ENCODE results near the gene MED12.

Gene MED12

GRCh38 chrX:71107762-71108360, 10.5 kb upstream of the MED12 start:
- FAIRE-seq, result no peak

- no peak for FAIRE-seq
Observed at GRCh38 chrX:71109051-71109450, 9.3 kb upstream of the MED12 start.

- no peak for FAIRE-seq
Observed at GRCh38 chrX:71111141-71111843, 7.1 kb upstream of the MED12 start, which contains the start of gene IL2RG. IL2RG (minus strand) TSS chrX:71111577; CDS start chrX:71111539, 38 bp downstream.

- FAIRE-seq, result no peak
Observed at GRCh38 chrX:71111921-71112431, 6.4 kb upstream of the MED12 start.

- no peak for FAIRE-seq
Observed at GRCh38 chrX:71117358-71117757, 1.0 kb upstream of the MED12 start.

- no peak for FAIRE-seq
Observed at GRCh38 chrX:71118985-71119535, 664 bp downstream of the MED12 start.

- no peak for FAIRE-seq
Observed at GRCh38 chrX:71128166-71128833, 9.9 kb downstream of the MED12 start.

- no peak for FAIRE-seq
Observed at GRCh38 chrX:71128915-71129765, 10.7 kb downstream of the MED12 start.

GRCh38 chrX:71131510-71131909, 13.1 kb downstream of the MED12 start:
- FAIRE-seq, result no peak

- FAIRE-seq, result no peak
Observed at GRCh38 chrX:71140440-71140839, 22.0 kb downstream of the MED12 start.

- FAIRE-seq, result no peak
Observed at GRCh38 chrX:71143508-71143907, 25.1 kb downstream of the MED12 start.

- no peak for FAIRE-seq
Observed at GRCh38 chrX:71144651-71145050, 26.3 kb downstream of the MED12 start, which contains the start of gene NLGN3. NLGN3 (plus strand) TSS chrX:71144841; CDS start chrX:71147750, 2,909 bp downstream.

GRCh38 chrX:71147496-71148277, 29.3 kb downstream of the MED12 start:
- no peak for FAIRE-seq

- no peak for FAIRE-seq
Observed at GRCh38 chrX:71148278-71148663, 29.9 kb downstream of the MED12 start.

GRCh38 chrX:71151366-71151765, 33.0 kb downstream of the MED12 start:
- FAIRE-seq, result no peak

GRCh38 chrX:71154196-71154595, 35.8 kb downstream of the MED12 start:
- no peak for FAIRE-seq

GRCh38 chrX:71154641-71155040, 36.2 kb downstream of the MED12 start:
- FAIRE-seq, result no peak

GRCh38 chrX:71158603-71159002, 40.2 kb downstream of the MED12 start:
- no peak for FAIRE-seq

- no peak for FAIRE-seq
Observed at GRCh38 chrX:71159335-71159734, 40.9 kb downstream of the MED12 start.

- no peak for FAIRE-seq
Observed at GRCh38 chrX:71160475-71160874, 42.1 kb downstream of the MED12 start.

GRCh38 chrX:71162981-71163380, 44.6 kb downstream of the MED12 start:
- no peak for FAIRE-seq

GRCh38 chrX:71164071-71164470, 45.7 kb downstream of the MED12 start:
- FAIRE-seq, result no peak

Data from TTC549 (cell line).